Nephron progenitor cell (in vitro differentiated cells): ENCODE results near the gene PDCD11.
A peak's percentile ranks its signal among the peaks of the same experiment; 100 is the strongest.
"Not testable (repeated sequence)": the region's sequence is repeated elsewhere in the genome, so short reads cannot be mapped to it uniquely, and the experiment has no call there.

Experiments used
- DNase-seq: peaks from one replicate; pipeline ENCODE4 v3.0.0; 2021
- H3K27ac Mint-ChIP-seq: 2 replicates; pipeline ENCODE4 v1.8.0; 2021; ENCODE audit warnings: mild to moderate bottlenecking, moderate library complexity, mixed read lengths
- H3K27me3 Mint-ChIP-seq: 2 replicates; pipeline ENCODE4 v1.8.0; 2021; ENCODE audit warnings: mild to moderate bottlenecking, low read depth, mixed read lengths; ENCODE audit not compliant: poor library complexity
- H3K36me3 Mint-ChIP-seq: 2 replicates; pipeline ENCODE4 v1.8.0; 2021; ENCODE audit warnings: low read depth, mixed read lengths
- H3K4me1 Mint-ChIP-seq: 2 replicates; pipeline ENCODE4 v1.8.0; 2021; ENCODE audit warnings: mixed read lengths
- H3K4me3 Mint-ChIP-seq: 2 replicates; pipeline ENCODE4 v1.8.0; 2021; ENCODE audit warnings: mild to moderate bottlenecking, moderate library complexity, mixed read lengths
- H3K9me3 Mint-ChIP-seq: 2 replicates; pipeline ENCODE4 v1.8.0; 2021; ENCODE audit warnings: mild to moderate bottlenecking, moderate library complexity, mixed read lengths
- TF ChIP-seq, protein P1 (sequence below): fragments of 200-600 bp; sonication (generic); IDR thresholded peaks from 2 replicates; pipeline ENCODE4 v1.5.0; 2021; ENCODE audit warnings: antibody characterized with exemption

PDCD11 gene

DNA sequence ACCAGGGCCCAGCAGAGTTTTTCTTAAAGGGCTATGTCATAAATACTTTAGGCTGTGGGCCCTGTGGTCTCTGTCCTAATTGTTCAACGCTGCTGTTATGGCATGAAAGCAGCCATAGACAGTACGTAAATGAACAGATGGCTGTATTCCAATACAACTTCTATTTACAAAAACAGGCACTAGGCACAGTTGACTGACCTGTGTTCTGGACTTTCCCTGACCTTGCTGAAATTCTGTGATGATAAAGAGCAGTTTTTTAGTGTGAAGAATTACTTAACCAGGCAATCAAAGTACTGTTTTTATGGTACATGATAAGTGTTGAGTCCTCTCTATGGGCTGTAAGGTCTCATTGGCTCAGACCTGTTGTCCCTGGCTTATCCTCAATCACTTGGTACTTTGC is 17.1 kb downstream of the PDCD11 start:
- Mint-ChIP-seq H3K9me3 (no peaks in the 10 kb centered on the region), H3K36me3 (peaks cover 74% of the 10 kb centered on the region), H3K4me3 (no peak overlapping the region), H3K27me3 (no peaks in the 10 kb centered on the region), H3K27ac (no peak overlapping the region), H3K4me1 (no peaks in the 10 kb centered on the region)
- no peak for DNase-seq
- TF ChIP-seq, protein P1, sequence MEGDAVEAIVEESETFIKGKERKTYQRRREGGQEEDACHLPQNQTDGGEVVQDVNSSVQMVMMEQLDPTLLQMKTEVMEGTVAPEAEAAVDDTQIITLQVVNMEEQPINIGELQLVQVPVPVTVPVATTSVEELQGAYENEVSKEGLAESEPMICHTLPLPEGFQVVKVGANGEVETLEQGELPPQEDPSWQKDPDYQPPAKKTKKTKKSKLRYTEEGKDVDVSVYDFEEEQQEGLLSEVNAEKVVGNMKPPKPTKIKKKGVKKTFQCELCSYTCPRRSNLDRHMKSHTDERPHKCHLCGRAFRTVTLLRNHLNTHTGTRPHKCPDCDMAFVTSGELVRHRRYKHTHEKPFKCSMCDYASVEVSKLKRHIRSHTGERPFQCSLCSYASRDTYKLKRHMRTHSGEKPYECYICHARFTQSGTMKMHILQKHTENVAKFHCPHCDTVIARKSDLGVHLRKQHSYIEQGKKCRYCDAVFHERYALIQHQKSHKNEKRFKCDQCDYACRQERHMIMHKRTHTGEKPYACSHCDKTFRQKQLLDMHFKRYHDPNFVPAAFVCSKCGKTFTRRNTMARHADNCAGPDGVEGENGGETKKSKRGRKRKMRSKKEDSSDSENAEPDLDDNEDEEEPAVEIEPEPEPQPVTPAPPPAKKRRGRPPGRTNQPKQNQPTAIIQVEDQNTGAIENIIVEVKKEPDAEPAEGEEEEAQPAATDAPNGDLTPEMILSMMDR = no peak

DNA sequence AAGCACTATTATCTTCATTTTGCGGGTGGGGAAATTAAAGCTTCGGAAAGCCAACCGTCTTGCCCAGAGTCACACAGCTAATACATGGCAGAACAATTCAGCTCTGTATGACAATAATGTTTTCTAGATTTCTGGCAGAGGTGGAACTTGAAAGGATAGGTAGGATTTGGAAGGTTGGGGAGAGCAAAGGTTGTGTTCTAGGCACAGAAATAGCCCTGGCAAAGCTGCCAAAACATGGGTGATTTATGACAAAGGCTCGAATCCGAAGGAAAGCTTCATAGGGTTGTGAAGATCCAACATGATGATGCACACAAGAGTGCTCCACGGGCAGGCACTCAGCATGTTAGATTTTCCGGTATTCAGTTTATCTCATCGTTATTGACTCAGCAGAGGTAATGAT is 19.2 kb downstream of the PDCD11 start:
- Mint-ChIP-seq H3K27ac (no peak overlapping the region), H3K36me3 (peaks cover 72% of the 10 kb centered on the region), H3K4me1 (no peaks in the 10 kb centered on the region), H3K9me3 (no peaks in the 10 kb centered on the region), H3K4me3 (no peak overlapping the region), H3K27me3 (no peaks in the 10 kb centered on the region)
- TF ChIP-seq, protein P1 = no peak
- no peak for DNase-seq

DNA sequence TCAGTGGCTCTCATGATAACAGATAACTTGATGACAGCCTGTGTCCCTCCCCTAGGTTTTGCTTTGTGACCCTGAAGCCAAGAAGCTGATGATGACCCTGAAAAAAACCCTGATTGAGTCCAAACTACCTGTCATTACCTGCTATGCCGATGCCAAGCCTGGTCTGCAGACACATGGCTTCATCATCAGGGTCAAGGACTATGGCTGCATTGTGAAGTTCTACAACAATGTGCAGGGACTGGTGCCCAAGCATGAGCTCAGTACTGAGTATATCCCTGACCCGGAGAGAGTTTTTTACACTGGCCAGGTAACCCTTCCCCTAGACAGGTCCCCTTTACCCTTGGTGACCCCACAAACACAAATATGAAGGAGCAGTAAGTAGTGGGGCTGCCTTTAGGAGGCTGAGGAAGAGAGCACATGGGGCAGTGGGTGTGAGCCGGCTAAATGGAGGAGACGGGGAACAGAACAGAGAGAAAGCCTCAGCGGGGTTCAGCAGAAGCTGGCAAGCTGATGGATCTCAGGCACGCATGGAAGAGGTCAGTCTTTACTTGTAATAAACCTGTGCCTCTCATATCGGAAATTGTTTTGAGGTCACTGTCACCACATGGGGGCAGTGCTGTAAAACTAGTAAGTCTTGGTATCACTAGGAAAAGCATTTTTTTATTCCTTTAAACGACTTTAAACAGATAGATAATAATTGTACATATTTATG is 20.2 kb downstream of the PDCD11 start:
- peak; percentile 51 for DNase-seq
- no peak overlapping the region for H3K4me3 Mint-ChIP-seq
- peaks cover 79% of the 10 kb centered on the region for H3K36me3 Mint-ChIP-seq
- H3K27ac Mint-ChIP-seq = no peak overlapping the region
- TF ChIP-seq, protein P1 = peak; percentile 56
- H3K4me1 Mint-ChIP-seq = no peaks in the 10 kb centered on the region
- no peaks in the 10 kb centered on the region for H3K27me3 Mint-ChIP-seq
- no peaks in the 10 kb centered on the region for H3K9me3 Mint-ChIP-seq

DNA sequence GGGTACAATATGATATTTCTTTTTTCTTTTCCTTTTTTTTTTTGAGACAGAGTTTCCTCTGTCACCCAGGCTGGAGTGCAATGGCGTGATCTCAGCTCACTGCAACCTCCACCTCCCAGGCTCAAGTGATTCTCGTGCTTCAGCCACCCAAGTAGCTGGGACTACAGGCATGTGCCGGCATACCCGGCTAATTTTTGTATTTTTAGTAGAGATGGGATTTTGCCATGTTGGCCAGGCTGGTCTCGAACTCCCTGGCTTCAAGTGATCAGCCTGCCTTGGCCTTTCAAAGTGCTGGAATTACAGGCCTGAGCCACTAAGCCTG is 20.7 kb downstream of the PDCD11 start:
- not testable (repeated sequence) for H3K27ac Mint-ChIP-seq, H3K27me3 Mint-ChIP-seq, H3K4me3 Mint-ChIP-seq, H3K4me1 Mint-ChIP-seq, DNase-seq, H3K9me3 Mint-ChIP-seq
- peaks cover 79% of the 10 kb centered on the region for H3K36me3 Mint-ChIP-seq

DNA sequence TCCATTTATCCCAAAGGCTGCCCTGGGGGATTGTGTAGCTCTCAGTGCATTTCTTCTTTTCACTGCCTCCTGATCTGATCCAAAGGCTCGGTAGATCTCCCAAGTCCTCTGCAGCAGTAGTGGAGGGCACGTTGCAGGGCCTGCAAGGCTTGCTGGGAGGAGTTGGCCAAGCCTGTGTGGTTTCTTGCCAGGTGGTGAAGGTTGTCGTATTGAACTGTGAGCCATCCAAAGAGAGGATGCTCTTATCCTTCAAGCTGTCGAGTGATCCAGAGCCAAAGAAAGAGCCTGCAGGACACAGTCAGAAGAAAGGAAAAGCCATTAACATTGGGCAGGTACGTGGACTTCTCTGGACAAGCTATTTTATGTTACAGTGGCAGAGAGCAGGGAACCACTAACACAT is 21.2 kb downstream of the PDCD11 start:
- Mint-ChIP-seq H3K9me3 (no peaks in the 10 kb centered on the region), H3K27ac (no peak overlapping the region), H3K4me3 (no peak overlapping the region), H3K27me3 (no peaks in the 10 kb centered on the region), H3K4me1 (no peaks in the 10 kb centered on the region), H3K36me3 (peaks cover 84% of the 10 kb centered on the region)
- DNase-seq = no peak
- TF ChIP-seq, protein P1 = no peak

DNA sequence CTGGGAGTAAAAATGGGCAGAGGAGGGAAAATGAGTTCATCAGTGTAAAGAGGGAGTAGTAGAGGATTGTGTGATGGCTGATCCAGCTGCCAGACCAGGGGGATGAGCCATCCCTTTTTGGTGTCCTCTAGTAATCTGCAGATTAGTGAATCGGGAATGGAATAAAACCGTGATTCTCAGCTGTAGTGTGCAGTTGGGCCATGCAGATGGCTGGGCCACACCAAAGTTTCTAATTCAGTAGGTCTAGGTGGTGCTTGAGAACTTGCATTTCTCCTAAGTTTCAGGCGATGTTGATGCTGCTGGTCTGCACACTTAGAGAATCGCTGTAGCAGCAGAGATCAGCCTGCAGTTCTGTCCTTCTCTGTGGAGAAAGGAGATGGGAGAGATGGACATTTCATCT is 22.7 kb downstream of the PDCD11 start:
- Mint-ChIP-seq H3K9me3 (no peaks in the 10 kb centered on the region), H3K36me3 (peaks cover 87% of the 10 kb centered on the region), H3K27ac (no peak overlapping the region), H3K4me1 (no peaks in the 10 kb centered on the region), H3K27me3 (no peaks in the 10 kb centered on the region), H3K4me3 (no peak overlapping the region)
- TF ChIP-seq, protein P1 = no peak
- no peak for DNase-seq
